ENCODE data around the gene GLUD1.
"Not testable (repeated sequence)": the region's sequence is repeated elsewhere in the genome, so short reads cannot be mapped to it uniquely, and the experiment has no call there.

Gene GLUD1

DNA sequence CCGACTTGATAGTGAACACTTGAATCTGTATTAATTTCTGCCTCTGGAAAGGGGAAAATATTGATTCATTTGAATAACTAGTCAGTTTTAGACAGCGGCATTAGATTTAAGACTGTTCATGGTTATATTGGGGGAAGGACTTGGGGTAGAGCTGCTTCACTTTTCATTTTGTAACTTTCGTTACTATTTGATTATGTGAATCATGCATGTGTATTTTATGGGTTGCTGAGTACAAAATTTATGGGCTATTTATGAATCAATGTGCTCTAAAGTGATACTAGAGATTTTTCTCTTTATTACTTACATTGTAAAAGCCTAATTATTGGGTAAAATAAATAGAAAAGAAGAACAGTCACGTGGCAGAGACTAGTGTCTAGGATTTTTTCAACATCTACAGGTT lies 4.9 kb downstream of the GLUD1 start:
- no peak for DNase-seq

DNA sequence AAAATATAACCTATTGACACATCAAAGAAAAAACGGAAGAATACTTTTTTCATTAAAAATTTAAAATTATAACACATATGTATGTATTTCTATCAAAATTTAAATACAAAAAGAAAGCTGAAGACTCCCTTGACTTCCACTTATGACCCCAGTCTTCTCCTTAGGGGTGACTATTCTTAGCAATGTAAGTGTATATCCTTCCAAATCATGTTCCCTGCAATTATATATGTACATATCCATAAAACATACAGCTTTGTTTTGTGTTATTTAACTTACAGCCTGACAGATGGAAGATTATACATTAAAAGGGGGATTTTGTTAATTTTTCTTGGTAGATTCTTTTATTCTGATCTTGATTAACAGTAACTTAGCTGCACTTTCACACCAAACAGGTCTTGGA lies 9.1 kb downstream of the GLUD1 start:
- DNase-seq, result no peak

DNA sequence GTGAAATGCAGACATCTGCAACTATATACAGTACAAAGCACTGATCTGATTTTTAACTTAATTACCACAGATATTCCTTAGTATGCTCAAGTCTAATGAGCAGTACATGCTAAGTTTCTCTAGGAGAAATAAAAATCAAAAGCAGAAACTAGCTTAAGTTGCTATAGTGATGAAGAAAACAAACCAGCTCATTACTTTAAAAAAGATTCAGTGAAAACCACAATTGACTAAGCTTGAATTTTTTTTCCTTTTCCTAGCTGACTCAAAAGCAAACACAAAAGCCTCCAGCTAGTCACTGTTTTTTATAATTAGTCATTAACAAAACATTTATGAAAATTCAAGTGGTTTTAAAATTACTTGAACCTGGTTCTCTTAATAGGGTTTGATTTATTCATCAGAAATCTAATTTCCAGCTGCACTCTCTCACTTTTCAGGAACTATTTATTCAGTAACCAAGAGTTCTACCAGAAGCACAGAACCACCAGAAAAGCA lies 10.3 kb downstream of the GLUD1 start:
- DNase-seq, result not testable (repeated sequence)

DNA sequence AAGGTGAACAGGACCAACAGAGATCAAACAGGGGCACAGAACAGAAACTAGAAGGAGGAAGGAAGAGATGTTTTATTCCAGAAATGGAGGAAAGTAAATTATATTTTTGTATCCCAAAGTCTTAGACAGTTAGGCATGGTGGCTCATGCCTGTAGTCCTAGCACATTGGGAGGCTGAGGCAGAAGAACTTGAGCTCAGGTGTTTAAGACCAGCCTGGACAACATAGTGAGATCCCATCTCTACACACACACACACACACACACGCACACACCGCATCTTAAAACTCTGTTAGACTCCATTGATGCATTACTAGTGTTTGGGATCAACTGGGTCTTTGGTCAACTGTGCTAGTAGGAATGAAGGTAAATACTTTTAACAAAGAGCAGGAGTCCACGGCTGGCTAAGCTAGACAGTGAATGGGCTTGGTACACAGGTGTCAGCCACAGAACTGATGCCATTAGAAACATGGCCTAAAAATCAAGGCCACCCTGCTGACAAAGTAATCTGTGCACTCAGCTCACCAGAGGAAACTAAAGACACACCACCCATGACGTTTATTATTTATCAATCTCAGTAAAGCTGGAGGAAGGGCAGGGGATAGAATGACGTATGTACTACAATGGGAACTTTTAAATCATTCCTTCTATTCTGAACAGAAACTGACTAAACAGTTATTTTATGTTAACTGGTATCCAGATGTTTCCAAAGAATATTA lies 10.9 kb downstream of the GLUD1 start:
- not testable (repeated sequence) for DNase-seq

DNA sequence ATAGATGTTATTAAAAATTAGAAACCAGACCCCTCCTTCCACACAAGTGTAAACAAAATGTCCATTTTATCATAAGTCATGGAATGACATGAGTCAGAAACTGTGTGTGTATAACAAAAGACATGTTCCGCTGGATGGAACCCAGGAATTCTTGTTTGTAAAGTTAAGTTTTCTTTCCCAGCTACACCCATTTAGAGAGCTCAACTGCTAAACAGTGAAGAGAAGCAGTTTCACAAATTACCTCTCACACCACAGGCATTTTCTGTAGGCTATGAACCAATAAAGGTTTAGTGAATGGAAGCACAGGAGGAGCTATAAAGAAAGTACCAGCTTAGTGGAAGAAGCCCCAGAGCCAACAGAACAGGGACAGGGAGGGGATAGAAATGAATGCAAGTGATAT lies 12.4 kb downstream of the GLUD1 start:
- not testable (repeated sequence) for DNase-seq

DNA sequence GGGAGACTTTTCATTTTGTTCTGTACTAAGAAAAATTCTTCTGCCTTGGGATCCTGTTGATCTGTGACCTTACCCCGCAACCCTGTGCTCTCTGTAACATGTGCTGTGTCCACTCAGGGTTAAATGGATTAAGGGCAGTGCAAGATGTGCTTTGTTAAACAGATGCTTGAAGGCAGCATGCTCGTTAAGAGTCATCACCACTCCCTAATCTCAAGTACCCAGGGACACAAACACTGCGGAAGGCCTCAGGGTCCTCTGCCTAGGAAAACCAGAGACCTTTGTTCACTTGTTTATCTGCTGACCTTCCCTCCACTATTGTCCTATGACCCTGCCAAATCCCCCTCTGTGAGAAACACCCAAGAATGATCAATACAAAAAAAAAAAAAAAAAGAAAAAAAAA lies 13.1 kb downstream of the GLUD1 start:
- DNase-seq, result not testable (repeated sequence)

DNA sequence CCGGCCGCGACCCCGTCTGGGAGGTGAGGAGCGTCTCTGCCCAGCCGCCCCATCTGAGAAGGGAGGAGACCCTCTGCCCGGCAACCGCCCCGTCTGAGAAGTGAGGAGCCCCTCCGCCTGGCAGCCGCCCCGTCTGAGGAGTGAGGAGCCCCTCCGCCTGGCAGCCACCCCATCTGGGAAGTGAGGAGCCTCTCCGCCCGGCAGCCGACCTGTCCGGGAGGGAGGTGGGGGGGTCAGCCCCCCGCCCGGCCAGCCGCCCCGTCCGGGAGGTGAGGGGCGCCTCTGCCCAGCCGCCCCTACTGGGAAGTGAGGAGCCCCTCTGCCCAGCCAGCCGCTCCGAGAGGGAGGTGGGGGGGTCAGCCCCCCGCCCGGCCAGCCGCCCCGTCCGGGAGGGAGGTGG lies 14.0 kb downstream of the GLUD1 start:
- not testable (repeated sequence) for DNase-seq

DNA sequence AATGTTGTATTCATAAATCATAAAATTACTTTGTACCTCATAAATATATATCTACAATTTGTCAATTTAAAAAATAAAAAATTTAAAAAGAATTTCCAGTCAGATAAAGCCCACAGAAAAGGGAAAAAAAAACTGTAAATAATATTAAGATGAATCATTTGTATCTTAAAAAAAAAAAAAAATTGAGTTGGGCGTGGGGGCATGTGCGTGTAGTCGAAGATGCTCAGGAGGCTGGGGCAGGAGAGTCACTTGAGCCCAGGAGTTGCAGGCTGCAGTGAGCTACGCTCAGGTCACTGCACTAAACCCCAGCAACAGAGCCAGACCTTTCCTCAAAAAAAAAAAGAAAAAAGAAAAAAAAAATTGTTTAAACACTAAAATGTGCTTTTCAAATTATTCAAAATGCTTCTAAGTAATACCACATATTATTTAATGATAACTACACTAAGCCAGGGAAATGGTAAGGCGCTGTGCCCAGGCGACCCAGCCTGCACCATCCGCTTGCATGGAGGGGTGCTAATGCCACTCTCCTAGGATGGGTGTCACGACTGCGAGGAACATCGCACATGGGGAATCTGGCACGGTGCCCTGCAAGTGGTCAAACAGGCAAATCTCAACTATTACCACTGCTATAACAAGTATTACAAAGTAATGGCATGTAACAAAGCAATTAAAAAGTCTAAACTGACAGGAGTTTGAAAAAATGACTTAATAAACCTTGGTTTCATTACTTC lies 15.4 kb downstream of the GLUD1 start:
- no peak for DNase-seq

DNA sequence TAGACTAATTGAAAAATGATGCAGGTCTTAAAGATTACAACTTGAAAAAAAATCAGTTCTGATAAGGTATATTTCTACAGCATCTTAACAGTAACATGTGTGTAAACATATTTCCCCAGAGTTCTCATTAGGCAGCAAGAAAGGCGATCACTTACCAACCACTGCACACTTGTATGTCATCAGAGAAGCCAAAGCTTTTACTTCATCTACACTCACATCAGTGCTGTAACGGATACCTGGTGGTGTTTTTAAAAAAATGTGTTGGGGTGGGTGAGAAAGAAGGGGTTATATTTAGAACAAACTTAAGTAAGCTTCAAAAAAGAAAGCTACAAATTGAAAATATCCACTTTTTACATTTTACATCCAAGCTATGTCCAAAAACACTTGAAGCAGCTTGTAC lies 18.2 kb downstream of the GLUD1 start:
- not testable (repeated sequence) for DNase-seq

DNA sequence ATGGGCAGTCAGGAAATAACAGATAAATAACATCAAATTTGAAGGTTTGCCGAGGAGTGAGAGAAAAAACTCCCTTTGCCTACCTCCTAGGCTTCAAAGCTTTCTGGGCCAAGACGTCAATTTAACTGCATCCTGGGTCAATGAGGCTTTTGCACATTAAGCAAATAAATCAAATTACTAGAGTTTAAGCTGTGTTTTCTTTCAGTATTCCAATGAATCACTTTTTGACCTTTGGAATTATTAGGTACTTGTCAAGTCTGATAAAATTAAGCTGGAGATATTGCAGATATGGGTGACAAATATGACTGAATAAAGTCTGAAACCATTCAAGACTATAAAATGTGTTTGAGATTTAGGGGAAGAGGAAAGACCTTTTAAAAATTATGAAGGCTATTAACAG lies 22.2 kb downstream of the GLUD1 start:
- no peak for DNase-seq

DNA sequence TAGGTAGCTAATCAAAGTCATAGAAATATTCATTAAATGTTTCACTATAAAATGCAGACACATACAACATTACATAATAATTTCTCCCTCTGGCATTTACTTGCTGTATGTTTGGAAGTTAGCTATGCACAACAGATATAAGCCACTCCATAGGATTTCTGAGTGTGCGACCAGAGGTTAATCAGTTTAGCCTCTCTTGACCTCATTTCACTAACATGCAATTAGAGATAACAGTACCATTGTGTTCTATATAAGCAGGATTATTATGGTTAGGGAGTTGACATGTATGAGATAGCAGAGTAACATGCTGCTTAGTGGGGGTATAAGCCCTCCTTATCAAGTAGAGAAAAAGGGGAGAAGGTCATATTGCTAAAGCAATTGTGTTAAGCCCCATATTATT lies 26.4 kb downstream of the GLUD1 start:
- no peak for DNase-seq

DNA sequence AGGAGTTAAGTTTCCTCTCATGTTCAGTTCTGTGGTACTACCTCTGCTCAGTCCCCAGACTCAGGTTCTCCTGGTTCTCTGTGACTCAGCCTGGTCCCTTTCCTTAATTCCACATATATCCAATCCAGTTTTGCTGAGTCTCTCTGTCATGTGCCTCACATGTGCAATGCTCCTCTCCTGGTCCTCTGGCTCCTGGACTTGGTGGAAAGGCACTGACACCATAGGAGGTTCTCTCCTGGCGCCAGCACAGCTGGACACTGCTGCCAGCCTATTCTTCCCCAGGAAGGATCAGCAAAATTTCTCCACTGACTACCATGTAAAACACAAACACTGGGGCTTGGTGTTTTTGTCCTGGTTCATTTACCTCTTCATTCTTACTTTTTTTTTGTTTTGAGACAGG lies 27.8 kb downstream of the GLUD1 start:
- DNase-seq, result no peak

DNA sequence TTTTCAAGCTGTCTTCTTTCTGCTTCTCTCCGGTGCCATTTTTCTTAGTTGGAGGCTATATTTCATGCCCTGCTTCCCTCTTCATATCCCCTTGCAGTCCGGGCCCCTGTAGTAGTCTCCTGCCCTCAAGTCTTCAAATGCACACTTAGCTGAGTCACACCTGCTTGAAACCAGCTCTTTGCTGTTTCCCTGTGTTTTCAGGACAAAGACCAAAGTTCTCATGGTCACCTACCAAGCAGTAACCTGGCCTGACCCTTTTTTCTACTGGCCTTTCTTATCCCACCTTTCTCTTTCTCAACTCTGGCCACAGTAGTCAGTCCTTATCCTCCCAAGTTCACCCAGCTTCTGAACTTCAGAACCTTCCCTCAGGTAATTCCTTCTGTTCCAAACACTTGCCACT lies 28.5 kb downstream of the GLUD1 start:
- DNase-seq, result no peak

DNA sequence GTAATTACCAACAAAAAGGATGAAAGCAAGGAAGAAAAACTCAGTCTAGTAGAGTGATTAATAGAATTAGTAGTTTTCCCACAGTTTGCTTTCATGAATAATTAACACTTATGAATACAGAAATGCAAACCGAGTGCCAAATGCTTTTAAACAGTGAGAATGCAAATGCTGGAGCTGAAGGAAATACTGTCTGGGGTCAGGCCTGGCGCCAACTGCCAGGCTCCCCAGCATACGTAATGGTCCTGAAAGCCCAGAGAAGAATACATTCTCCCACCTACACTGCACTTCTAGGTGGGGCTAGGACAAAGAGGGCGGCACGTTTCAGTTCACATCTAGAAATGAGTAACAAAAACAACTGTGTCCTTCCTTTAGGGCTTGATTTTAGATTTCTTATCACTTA lies 30.0 kb downstream of the GLUD1 start:
- no peak for DNase-seq

DNA sequence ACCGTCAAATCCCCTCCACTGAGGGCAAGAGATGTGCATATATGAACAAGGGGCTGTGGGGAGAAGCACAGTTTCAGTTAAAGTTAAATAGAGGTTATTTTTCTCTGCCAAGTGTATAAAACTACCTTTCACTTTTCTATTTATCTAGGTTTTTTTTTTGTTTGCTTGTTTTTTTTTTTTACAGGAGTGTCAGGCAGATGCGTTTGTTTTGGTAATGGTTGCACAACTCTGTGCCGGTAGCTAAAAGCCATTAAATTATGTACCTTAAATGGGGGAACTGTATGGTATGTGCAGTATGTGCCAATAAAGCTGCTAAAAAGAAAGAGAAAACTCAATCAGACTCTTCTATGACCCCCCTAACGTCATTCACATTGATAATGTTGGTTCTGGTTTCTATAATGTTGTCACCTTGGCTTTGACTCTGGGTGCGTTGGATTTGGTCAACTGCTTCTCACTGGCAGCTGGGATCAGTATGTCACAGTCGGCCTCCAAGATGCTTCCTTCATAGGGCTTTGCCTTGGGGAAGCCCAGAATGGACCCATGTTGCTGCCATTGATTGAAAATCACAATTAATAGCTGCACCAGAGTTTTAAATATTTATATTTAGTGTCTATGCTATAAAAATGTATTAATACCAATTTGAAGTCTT lies 34.2 kb downstream of the GLUD1 start:
- DNase-seq, result no peak

DNA sequence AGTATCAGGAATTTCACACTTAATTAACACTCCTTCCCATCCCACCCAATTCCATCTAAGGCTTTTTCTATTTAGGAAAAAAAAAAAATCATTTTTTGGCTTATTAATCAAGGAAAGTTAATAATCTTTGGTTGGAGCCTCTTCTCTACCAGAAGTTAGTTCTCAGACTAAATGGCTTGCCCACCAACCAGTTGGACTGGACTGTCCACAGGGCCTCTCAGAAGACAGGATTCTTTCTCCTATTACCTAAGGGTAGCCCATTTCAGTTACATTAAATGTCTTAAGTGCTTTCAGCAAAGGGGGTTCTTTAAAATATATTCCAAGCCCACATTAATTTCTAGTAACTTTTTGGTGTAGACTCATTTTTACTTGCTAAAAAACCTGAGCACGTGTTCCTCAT lies 35.2 kb downstream of the GLUD1 start:
- no peak for DNase-seq

DNA sequence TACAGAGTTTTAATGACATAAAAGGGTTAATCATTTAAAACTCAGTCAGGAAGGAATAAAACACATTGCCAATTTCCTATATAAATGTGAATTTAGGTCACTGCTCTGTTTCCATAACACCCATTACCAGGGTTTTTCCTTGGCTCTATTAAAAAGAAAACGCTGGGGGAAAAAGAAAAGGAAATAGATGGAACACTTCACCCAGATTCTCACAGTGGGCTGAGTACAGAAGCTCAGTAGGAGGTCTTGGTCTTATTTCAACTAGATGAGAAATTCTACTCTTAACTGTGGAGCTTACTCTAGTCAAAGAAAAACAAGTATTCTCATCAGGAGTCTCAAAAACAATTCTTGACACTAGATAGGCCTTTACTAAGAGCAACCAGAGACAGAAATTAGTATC lies 36.5 kb downstream of the GLUD1 start:
- no peak for DNase-seq

DNA sequence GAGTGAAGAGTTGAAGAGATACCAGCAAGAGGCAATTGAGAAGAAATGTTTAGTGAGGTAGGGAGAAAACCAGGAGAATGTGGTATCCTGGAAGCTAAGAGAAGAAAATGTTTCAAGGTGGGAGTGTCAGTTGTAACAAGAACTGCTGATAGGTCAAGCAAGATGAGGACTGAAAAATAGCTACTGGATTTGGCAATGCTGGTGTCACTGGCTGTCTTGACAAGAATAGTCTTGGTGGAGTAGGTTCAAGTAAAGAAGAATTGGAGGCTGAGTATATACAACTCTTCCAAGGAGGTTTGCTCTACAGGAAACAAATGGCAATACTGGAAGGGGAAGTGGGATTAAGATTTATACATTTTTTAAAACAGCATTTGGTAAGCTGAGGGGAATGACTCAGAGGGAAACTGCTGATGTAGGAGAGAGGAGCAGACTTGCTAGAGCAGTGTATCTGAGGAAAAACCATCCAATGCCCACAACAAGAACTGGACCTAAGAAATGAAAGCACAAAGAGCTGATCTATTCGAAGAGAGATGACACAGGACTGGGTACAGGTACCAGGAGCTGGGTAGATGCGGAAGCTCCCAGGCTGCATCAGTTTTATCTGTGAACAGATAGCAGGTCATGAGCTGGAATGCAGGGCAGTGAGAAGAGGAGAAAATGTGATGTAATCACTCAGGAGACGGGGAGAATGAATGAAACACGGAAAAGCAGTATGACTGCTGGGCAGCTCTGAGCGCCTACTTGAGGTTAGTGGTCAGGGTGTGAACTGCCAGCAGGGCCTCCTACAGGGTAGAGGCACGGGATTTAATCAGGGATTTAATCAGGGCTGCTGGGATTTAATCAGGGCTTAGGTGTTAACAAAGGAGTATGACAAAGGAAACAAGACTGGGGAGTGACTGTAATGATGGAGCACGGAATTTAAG lies 40.0 kb downstream of the GLUD1 start:
- no peak for DNase-seq

DNA sequence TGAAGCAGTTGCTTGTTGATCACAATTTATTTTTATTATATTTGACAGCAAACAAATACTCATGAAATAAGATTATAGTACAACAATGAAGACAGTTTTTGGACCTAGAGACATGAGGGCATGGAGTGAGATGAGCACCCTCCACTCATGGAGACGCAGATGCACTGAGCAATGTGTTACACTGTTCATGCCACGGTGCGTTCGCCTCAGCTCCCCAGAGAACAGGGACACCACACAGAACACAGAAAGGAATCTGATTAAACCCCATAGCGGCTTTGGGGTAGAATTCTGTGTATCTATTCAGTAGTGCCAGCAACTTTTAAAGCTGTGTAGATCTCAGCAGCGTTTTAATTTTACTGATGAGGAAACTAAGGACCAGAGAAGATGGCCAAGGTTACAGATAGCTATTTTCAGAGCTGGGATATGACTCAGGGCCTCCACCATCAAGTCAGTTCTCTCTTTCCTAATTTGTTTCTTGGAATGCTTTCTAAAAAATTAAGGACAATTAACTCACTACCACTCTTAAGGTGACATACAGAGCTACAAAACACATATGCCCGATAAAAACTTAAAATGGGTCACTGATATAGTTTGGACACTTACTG lies 41.0 kb downstream of the GLUD1 start:
- no peak for DNase-seq

DNA sequence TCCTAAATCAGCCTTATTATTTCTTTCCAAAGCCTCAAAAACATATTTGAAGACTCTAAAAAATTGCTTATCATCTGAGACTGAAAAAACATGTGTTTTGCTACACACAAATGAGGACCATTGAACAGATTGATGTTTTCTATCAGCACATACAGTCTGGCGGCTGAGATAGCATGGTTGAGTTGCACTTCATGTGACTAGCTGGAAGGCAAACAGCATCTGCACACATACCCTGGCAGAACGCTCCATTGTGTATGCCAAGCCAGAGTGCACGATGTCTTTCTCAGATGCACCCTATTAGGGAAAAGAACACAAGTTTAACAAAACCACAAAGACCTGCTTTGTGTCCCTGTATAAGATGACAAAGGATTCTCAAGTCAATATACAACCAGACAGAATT lies 41.5 kb downstream of the GLUD1 start:
- no peak for DNase-seq

DNA sequence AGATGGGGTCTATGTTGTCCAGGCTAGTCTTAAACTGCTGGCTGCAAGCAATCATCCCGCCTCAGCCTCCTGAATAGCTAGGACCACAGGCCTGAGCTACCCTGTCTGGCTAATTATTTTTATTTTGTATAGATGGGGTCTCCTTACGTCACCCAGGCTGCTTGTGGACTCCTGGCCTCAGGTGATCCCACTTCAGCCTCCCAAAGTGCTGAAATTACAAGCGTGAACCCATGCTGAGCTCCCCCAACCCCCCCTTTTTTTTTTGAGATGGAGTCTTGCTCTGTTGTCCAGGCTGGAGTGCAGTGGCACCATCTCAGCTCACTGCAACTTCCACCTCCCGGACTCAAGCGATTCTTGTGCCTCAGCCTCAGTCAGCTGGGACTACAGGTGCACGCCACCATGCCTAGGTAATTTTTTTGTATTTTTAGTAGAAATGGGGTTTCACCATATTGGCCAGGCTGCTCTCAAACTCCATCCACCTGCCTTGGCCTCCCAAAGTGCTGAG lies 49.2 kb downstream of the GLUD1 start:
- no peak for DNase-seq

DNA sequence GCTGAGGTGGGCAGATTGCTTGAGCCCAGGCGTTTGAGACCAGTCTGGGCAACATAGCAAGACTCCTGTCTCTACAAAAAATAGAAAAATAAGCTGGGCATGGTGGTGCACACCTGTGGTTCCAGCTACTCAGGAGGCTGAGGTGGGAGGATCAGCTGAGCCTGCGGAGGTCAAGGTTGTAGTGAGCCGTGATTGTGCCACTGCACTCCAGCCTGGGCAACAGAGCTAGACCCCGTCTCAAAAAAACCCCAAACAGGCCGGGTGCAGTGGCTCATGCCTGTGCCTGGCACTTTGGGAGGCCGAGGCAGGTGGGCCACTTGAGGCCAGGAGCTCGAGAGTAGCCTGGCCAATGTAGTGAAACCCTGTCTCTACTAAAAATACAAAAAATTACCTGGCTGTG lies 51.1 kb downstream of the GLUD1 start:
- DNase-seq, result not testable (repeated sequence)

Measured in RPMI8226 (cell line).